Transverse colon (tissue), 4 donors: Measurements from ENCODE around the gene VTCN1. TPM values are rescaled to one million over a fixed set of nuclear protein-coding genes. Genes with fewer than 3 reads are reported as not detected.

ENCODE experiments used
- DNase-seq: peaks from one replicate; pipeline ENCODE4 v3.0.0-alpha.2; 2019
- H3K27ac ChIP-seq, 4 donors: fragments of 200-600 bp; sonication (generic); 2 replicates each; pipeline ENCODE4 v1.5.1; 2016 to 2018; ENCODE audit warnings: inconsistent platforms in 4 of 4
- H3K27me3 ChIP-seq: fragments of 200-600 bp; sonication (generic); 2 replicates; pipeline ENCODE4 v1.5.1; 2017; ENCODE audit warnings: inconsistent platforms
- H3K36me3 ChIP-seq, 4 donors: fragments of 200-600 bp; sonication (generic); 2 replicates each; pipeline ENCODE4 v1.5.1; 2017 to 2019; ENCODE audit warnings: inconsistent platforms in 4 of 4
- H3K4me1 ChIP-seq, 4 donors: fragments of 200-600 bp; sonication (generic); 2 replicates each; pipeline ENCODE4 v1.5.1; 2017 to 2020; ENCODE audit warnings: inconsistent platforms in 4 of 4
- H3K4me3 ChIP-seq, 4 donors: fragments of 200-600 bp; sonication (generic); 1 replicate in 1 of 4; 2 replicates in 3 of 4; pipeline versions ENCODE4 v1.5.1 to v1.6.1; 2017 to 2019; ENCODE audit warnings: inconsistent platforms in 4 of 4
- H3K9me3 ChIP-seq, 2 donors: fragments of 200-600 bp; sonication (generic); 2 replicates each; pipeline ENCODE4 v1.5.1; 2017 to 2019; ENCODE audit warnings: inconsistent platforms in 2 of 2
- CTCF ChIP-seq, 5 experiments: fragments of 200-600 bp in 3 of 5; fragments of 450-650 bp in 2 of 5; sonication (generic) in 3 of 5; IDR thresholded peaks; 1 replicate in 2 of 5; 2 replicates in 3 of 5; pipeline ENCODE4 v1.5.1; 2016 to 2017; ENCODE audit warnings: antibody characterized with exemption in 5 of 5, inconsistent platforms in 3 of 5, mild to moderate bottlenecking in 2 of 5, moderate library complexity in 1 of 5
- EP300 ChIP-seq: sonication (generic); formaldehyde crosslinking; IDR thresholded peaks from one replicate; pipeline ENCODE4 v1.6.1; 2017; ENCODE audit warnings: antibody characterized with exemption, low read depth
- POLR2A ChIP-seq: fragments of 450-650 bp; IDR thresholded peaks from one replicate; pipeline ENCODE4 v1.6.1; 2016; ENCODE audit warnings: antibody characterized with exemption, mild to moderate bottlenecking, moderate library complexity
- POLR2AphosphoS5 ChIP-seq, 3 donors: sonication (generic); formaldehyde crosslinking; IDR thresholded peaks; one replicate each; pipeline ENCODE4 v1.6.1; 2016; ENCODE audit warnings: antibody characterized with exemption in 3 of 3
- WGBS, 2 donors: methylation state at CpG; one replicate each; pipeline ENCODE4 v1.1.5; 2018; ENCODE audit warnings: low coverage in 1 of 2; 5-methylcytosine and 5-hydroxymethylcytosine counted together
- in situ Hi-C, 4 donors: fragments of 200-750 bp; cut with MboI; loops; one replicate each; pipeline versions ENCODE4 v1.15.0 to v1.15.1; 2017; ENCODE audit warnings: low sequenced_read_pairs in 3 of 4, low pct_ligation_motif_present in 1 of 4, low pct_unique_long_range_greater_than_20kb in 1 of 4
- intact Hi-C: fragments of 100-400 bp; cut with DNase I; formaldehyde crosslinking; loops from one replicate; pipeline ENCODE4 v1.15.1; 2023; ENCODE audit warnings: low total_unique reads
- total RNA-seq, 4 donors: library from RNA; depleted of rRNA; stranded (reverse); fragments of >200 nt; gene quantifications; one replicate each; pipeline ENCODE4 v1.1.0, GENCODE V29; 2016

VTCN1 gene
- total RNA-seq, 4 donors from 2014 or later, result not detected

- intact Hi-C loops (no loop called here), in situ Hi-C loops (no loop called here)
- no peaks in the 10 kb centered on the region for H3K9me3 ChIP-seq
- no peaks in the 10 kb centered on the region for H3K4me1 ChIP-seq
- TF ChIP-seq POLR2A (no peak), POLR2AphosphoS5 (IDR thresholded peaks at IDR 0.05) (no peak), CTCF (IDR thresholded peaks at IDR 0.05) (no peak)
- no peak for DNase-seq
- no peak overlapping the region for H3K27ac ChIP-seq
- 55 to 71% methylated on average over 3 to 4 of the region's 4 CpGs for WGBS, 2 donors
- no peaks in the 10 kb centered on the region for H3K27me3 ChIP-seq
- H3K4me3 ChIP-seq, result no peak overlapping the region
- H3K36me3 ChIP-seq, result no peaks in the 10 kb centered on the region
Observed at GRCh38 chr1:117216718-117217117, 6.0 kb upstream of the VTCN1 start.

- TF ChIP-seq POLR2AphosphoS5 (IDR thresholded peaks at IDR 0.05) (no peak), EP300 (no peak), CTCF (IDR thresholded peaks at IDR 0.05) (no peak), POLR2A (no peak)
- no peaks in the 10 kb centered on the region for H3K4me1 ChIP-seq
- WGBS, 2 donors, result 77 to 88% methylated on average over 3 to 12 of the region's 12 CpGs
- no peak overlapping the region for H3K27ac ChIP-seq
- no peaks in the 10 kb centered on the region for H3K27me3 ChIP-seq
- DNase-seq, result no peak
- in situ Hi-C loops, result no loop called here
- no peak overlapping the region for H3K4me3 ChIP-seq
- intact Hi-C loops, result no loop called here
- H3K36me3 ChIP-seq, result no peaks in the 10 kb centered on the region
- no peaks in the 10 kb centered on the region for H3K9me3 ChIP-seq
Observed at GRCh38 chr1:117215733-117216462, 5.2 kb upstream of the VTCN1 start.

- Histone ChIP-seq H3K9me3 (no peaks in the 10 kb centered on the region), H3K27me3 (no peaks in the 10 kb centered on the region), H3K36me3 (no peaks in the 10 kb centered on the region), H3K4me1 (no peaks in the 10 kb centered on the region), H3K27ac (no peak overlapping the region), H3K4me3 (no peak overlapping the region)
- no peak for DNase-seq
- intact Hi-C loops, result no loop called here
- in situ Hi-C loops, result no loop called here
- WGBS, 2 donors, result 65 to 82% methylated on average over 3 of the region's 3 CpGs
- TF ChIP-seq POLR2A, result no peak
- no peak for TF ChIP-seq CTCF (IDR thresholded peaks at IDR 0.05)
- no peak for TF ChIP-seq POLR2AphosphoS5 (IDR thresholded peaks at IDR 0.05)
- TF ChIP-seq EP300, result no peak
Observed at GRCh38 chr1:117215019-117215418, 4.3 kb upstream of the VTCN1 start.

GRCh38 chr1:117213046-117213445 is 2.3 kb upstream of the VTCN1 start:
- Histone ChIP-seq H3K27me3 (no peaks in the 10 kb centered on the region), H3K27ac (no peak overlapping the region), H3K36me3 (no peaks in the 10 kb centered on the region), H3K4me1 (no peaks in the 10 kb centered on the region), H3K9me3 (no peaks in the 10 kb centered on the region), H3K4me3 (no peak overlapping the region)
- DNase-seq, result no peak
- 91 to 100% methylated on average over 5 to 6 of the region's 6 CpGs for WGBS, 2 donors
- no peak for TF ChIP-seq POLR2AphosphoS5 (IDR thresholded peaks at IDR 0.05)
- no peak for TF ChIP-seq POLR2A
- no peak for TF ChIP-seq CTCF (IDR thresholded peaks at IDR 0.05)
- TF ChIP-seq EP300, result no peak
- intact Hi-C loops, result no loop called here
- in situ Hi-C loops, result no loop called here
